Fibroblast of lung (primary cell): ENCODE results near the gene TBC1D22A. TPM values are rescaled to one million over a fixed set of nuclear protein-coding genes. Genes with fewer than 3 reads are reported as not detected.

Source experiments
- DNase-seq, 2 donors: peaks; one replicate each; pipeline versions ENCODE4 v3.0.0 to v3.0.0-alpha.2; 2010; ENCODE audit warnings: low read depth in 2 of 2
- H2AFZ ChIP-seq: 2 replicates; pipeline ENCODE4 v1.5.1; 2012; ENCODE audit warnings: low read length, control low read depth, inconsistent platforms
- H3K27ac ChIP-seq: 2 replicates; pipeline ENCODE4 v1.5.1; 2011; ENCODE audit warnings: low read length, control low read depth; ENCODE audit not compliant: insufficient read depth
- H3K27me3 ChIP-seq: 2 replicates; pipeline ENCODE4 v1.5.1; 2011; ENCODE audit warnings: mild to moderate bottlenecking, low read length; ENCODE audit not compliant: control insufficient read depth, insufficient read depth
- H3K36me3 ChIP-seq: 2 replicates; pipeline ENCODE4 v1.5.1; 2011; ENCODE audit warnings: low read length; ENCODE audit not compliant: control insufficient read depth, insufficient read depth
- H3K4me1 ChIP-seq: 2 replicates; pipeline ENCODE4 v1.5.1; 2011; ENCODE audit warnings: low read length; ENCODE audit not compliant: control insufficient read depth, insufficient read depth; ENCODE audit errors: extremely low read depth
- H3K4me2 ChIP-seq: 2 replicates; pipeline ENCODE4 v1.5.1; 2011; ENCODE audit warnings: low read length, control low read depth; ENCODE audit not compliant: insufficient read depth; ENCODE audit errors: extremely low read depth
- H3K4me3 ChIP-seq, 4 experiments: fragments of 200-600 bp in 1 of 4; sonication (generic) in 1 of 4; replicated peaks in 1 of 4; 2 replicates each; pipeline ENCODE4 v1.5.1; 2011 to 2016; ENCODE audit warnings: low read length in 4 of 4, low read depth in 3 of 4, mild to moderate bottlenecking in 3 of 4, control low read depth in 2 of 4, inconsistent platforms in 1 of 4, mixed read lengths in 1 of 4; ENCODE audit not compliant: insufficient read depth in 1 of 4; ENCODE audit errors: control extremely low read depth in 1 of 4
- H3K79me2 ChIP-seq: 2 replicates; pipeline ENCODE4 v1.5.1; 2012; ENCODE audit warnings: mild to moderate bottlenecking, low read length, inconsistent platforms; ENCODE audit not compliant: control insufficient read depth, insufficient read depth
- H3K9ac ChIP-seq: 2 replicates; pipeline ENCODE4 v1.5.1; 2011; ENCODE audit warnings: mild to moderate bottlenecking, low read length, control low read depth; ENCODE audit not compliant: insufficient read depth
- H3K9me3 ChIP-seq: 2 replicates; pipeline ENCODE4 v1.5.1; 2012; ENCODE audit warnings: low read depth, low read length; ENCODE audit not compliant: control insufficient read depth, insufficient read depth
- H4K20me1 ChIP-seq: 2 replicates; pipeline ENCODE4 v1.5.1; 2011; ENCODE audit warnings: low read length; ENCODE audit not compliant: control insufficient read depth, insufficient read depth; ENCODE audit errors: extremely low read depth
- EZH2 ChIP-seq: IDR thresholded peaks from 2 replicates; pipeline ENCODE4 v1.5.1; 2012; ENCODE audit warnings: low read length, control low read depth, mild to moderate bottlenecking; ENCODE audit errors: missing control alignments
- polyA plus RNA-seq, 2 donors: library from polyadenylated mRNA; depleted of rRNA in 1 of 2; stranded (reverse) in 1 of 2; unstranded in 1 of 2; fragments of >200 nt; gene quantifications; 2 replicates each; pipeline ENCODE4 v1.2.1, GENCODE V29; 2011 to 2012; ENCODE audit warnings: missing spikeins in 1 of 2
- total RNA-seq: library from RNA; depleted of rRNA; stranded (reverse); fragments of >200 nt; gene quantifications from 2 replicates; pipeline ENCODE4 v1.2.1, GENCODE V29; 2014
- TF ChIP-seq, protein P1 (sequence below), 2 donors: IDR thresholded peaks in 1 of 2; conservative IDR thresholded peaks in 1 of 2; 1 replicate in 1 of 2; 2 replicates in 1 of 2; pipeline ENCODE4 v1.5.1; 2011 to 2012; ENCODE audit warnings: low read length in 2 of 2, control low read depth in 1 of 2, inconsistent platforms in 1 of 2, low read depth in 1 of 2, mild to moderate bottlenecking in 1 of 2

Gene TBC1D22A
- total and polyA plus RNA-seq, 2 donors (not counting 1 experiment from before 2014, with no cell fraction given), result 11.6 to 17.6 TPM

DNA sequence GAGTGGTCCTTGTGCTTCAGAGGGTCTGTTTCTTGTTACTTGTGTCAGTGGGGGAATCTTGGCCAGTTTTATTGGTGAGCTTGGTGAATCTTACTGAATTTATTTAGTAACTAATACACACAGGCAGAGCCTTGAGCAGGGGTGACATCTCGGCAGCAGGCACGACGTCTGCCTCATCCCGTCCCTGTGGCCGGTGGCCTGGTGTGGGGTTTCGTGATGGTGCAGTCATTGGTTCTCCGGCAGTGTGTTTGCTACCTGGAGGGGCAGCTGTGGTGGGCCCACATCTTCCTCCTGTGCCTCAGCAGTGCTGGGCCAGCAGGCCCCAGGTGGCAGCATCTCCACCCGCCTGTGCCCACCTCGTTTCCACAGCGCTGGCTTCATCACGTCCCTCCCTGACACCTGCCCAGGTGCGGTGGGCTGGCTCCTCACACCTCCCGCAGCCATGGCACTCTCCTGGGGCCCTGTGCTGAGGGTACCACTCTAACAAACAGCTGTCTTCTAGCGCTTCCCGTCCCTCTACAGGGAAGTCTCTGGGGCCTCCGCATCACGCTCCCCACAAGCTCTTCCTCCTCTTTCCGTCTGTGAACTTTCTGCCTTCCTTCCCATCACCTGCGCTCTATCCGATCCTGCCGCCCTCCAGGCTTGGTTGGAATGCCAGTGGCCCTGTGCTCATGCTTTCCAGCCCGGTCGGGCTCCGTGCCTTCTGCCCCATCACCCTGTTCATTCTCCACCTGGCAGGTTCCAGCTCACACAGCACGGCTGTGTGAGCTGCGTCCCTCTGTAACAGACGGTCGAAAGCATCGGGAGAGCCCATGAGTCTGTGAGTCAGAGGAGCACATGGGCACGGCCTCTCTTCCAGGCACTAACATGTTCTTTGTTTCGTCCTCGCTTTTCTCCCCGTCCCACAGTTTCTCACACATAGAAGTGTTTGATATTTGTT, 203.4 kb downstream of the TBC1D22A start:
- no peaks in the 10 kb centered on the region for H4K20me1 ChIP-seq
- H3K27me3 ChIP-seq, result no peaks in the 10 kb centered on the region
- no peak overlapping the region for H3K4me2 ChIP-seq
- H3K9ac ChIP-seq, result no peak overlapping the region
- no peaks in the 10 kb centered on the region for H3K36me3 ChIP-seq
- H3K4me1 ChIP-seq, result no peaks in the 10 kb centered on the region
- H3K79me2 ChIP-seq, result no peaks in the 10 kb centered on the region
- H3K9me3 ChIP-seq, result no peaks in the 10 kb centered on the region
- DNase-seq, result peak in 1 of 2 donors; percentile 17
- no peak overlapping the region for H3K4me3 ChIP-seq
- no peak overlapping the region for H3K27ac ChIP-seq
- TF ChIP-seq EZH2, result no peak
- TF ChIP-seq, protein P1, sequence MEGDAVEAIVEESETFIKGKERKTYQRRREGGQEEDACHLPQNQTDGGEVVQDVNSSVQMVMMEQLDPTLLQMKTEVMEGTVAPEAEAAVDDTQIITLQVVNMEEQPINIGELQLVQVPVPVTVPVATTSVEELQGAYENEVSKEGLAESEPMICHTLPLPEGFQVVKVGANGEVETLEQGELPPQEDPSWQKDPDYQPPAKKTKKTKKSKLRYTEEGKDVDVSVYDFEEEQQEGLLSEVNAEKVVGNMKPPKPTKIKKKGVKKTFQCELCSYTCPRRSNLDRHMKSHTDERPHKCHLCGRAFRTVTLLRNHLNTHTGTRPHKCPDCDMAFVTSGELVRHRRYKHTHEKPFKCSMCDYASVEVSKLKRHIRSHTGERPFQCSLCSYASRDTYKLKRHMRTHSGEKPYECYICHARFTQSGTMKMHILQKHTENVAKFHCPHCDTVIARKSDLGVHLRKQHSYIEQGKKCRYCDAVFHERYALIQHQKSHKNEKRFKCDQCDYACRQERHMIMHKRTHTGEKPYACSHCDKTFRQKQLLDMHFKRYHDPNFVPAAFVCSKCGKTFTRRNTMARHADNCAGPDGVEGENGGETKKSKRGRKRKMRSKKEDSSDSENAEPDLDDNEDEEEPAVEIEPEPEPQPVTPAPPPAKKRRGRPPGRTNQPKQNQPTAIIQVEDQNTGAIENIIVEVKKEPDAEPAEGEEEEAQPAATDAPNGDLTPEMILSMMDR (conservative IDR thresholded peaks at IDR 0.05 in 1 of 2, IDR thresholded peaks at IDR 0.05 in 1 of 2; ENCODE audit: low read depth in 1 of 2, low read length in 2 of 2), result no peak
- H2AFZ ChIP-seq, result no peak overlapping the region

DNA sequence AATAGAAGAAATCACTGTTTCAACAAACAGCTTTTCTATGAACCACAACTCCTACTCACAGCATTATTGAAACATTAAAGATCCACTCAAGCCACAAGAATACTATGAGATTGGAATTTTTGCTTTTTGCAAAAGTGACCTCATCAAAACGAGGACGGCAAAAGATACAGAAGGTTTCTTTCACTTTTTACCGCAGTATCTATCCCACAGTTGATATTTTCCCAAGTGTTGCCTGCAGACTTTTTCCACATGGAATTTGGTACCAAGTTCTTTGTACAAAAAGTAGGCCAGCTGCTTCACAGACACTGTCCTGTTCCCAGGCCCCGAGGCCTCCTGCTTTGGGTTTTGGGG, 204.0 kb downstream of the TBC1D22A start:
- TF ChIP-seq, protein P1 (conservative IDR thresholded peaks at IDR 0.05 in 1 of 2, IDR thresholded peaks at IDR 0.05 in 1 of 2; ENCODE audit: low read depth in 1 of 2, low read length in 2 of 2), result no peak
- no peak for TF ChIP-seq EZH2
- no peak overlapping the region for H3K4me2 ChIP-seq
- no peaks in the 10 kb centered on the region for H3K79me2 ChIP-seq
- no peaks in the 10 kb centered on the region for H4K20me1 ChIP-seq
- no peaks in the 10 kb centered on the region for H3K9me3 ChIP-seq
- H3K27me3 ChIP-seq, result no peaks in the 10 kb centered on the region
- no peak overlapping the region for H3K27ac ChIP-seq
- H3K4me1 ChIP-seq, result no peaks in the 10 kb centered on the region
- no peak overlapping the region for H3K9ac ChIP-seq
- H3K36me3 ChIP-seq, result no peaks in the 10 kb centered on the region
- peak in 1 of 2 donors; percentile 10 for DNase-seq
- no peak overlapping the region for H3K4me3 ChIP-seq
- H2AFZ ChIP-seq, result no peak overlapping the region

DNA sequence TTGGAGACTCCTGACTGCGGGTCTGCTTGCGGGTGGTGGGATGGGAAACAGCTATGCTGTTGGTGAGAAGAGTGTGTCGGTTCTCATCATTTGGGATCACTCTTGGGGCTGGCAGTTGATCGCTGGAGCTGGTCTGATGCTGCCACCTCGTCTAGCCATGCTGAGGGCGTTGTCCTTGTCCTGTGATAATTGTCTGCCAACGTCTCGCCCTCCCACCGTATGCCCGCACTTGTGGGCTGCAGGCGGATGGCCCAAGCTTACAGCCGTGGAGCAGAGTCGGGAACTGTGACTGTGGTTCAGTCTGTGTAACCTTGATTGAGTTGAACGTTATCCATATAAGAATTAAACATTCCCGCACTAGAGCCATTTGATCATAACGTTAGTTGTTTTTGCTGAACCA, 204.4 kb downstream of the TBC1D22A start:
- H3K9me3 ChIP-seq, result no peaks in the 10 kb centered on the region
- H2AFZ ChIP-seq, result no peak overlapping the region
- H3K27me3 ChIP-seq, result no peaks in the 10 kb centered on the region
- no peaks in the 10 kb centered on the region for H3K79me2 ChIP-seq
- no peak overlapping the region for H3K27ac ChIP-seq
- no peak overlapping the region for H3K4me3 ChIP-seq
- no peak for DNase-seq
- H3K36me3 ChIP-seq, result no peaks in the 10 kb centered on the region
- TF ChIP-seq, protein P1 (conservative IDR thresholded peaks at IDR 0.05 in 1 of 2, IDR thresholded peaks at IDR 0.05 in 1 of 2; ENCODE audit: low read depth in 1 of 2, low read length in 2 of 2), result no peak
- no peak for TF ChIP-seq EZH2
- no peak overlapping the region for H3K9ac ChIP-seq
- no peaks in the 10 kb centered on the region for H4K20me1 ChIP-seq
- no peaks in the 10 kb centered on the region for H3K4me1 ChIP-seq
- H3K4me2 ChIP-seq, result no peak overlapping the region
